Suprapubic skin (tissue), 4 donors: ENCODE results near the gene GNB1. TPM values are rescaled to one million over a fixed set of nuclear protein-coding genes. Genes with fewer than 3 reads are reported as not detected.

ENCODE experiments used
- DNase-seq, 2 donors: peaks; one replicate each; pipeline ENCODE4 v3.0.0-alpha.2; 2019; ENCODE audit warnings: low spot score in 2 of 2
- H3K27ac ChIP-seq: fragments of 200-600 bp; sonication (generic); one replicate; pipeline ENCODE4 v1.5.1; 2019
- H3K27me3 ChIP-seq: fragments of 200-600 bp; sonication (generic); one replicate; pipeline ENCODE4 v1.5.1; 2019
- H3K36me3 ChIP-seq: fragments of 200-600 bp; sonication (generic); one replicate; pipeline ENCODE4 v1.5.1; 2019
- H3K4me1 ChIP-seq: fragments of 200-600 bp; sonication (generic); one replicate; pipeline ENCODE4 v1.5.1; 2019
- H3K4me3 ChIP-seq: fragments of 200-600 bp; sonication (generic); one replicate; pipeline ENCODE4 v1.5.1; 2019; ENCODE audit warnings: mild to moderate bottlenecking
- H3K9me3 ChIP-seq: fragments of 200-600 bp; sonication (generic); one replicate; pipeline ENCODE4 v1.5.1; 2019
- CTCF ChIP-seq, 2 donors: fragments of 200-600 bp in 1 of 2; fragments of 450-650 bp in 1 of 2; sonication (generic) in 1 of 2; IDR thresholded peaks; one replicate each; pipeline ENCODE4 v1.5.1; 2016 to 2019; ENCODE audit warnings: antibody characterized with exemption in 2 of 2, mild to moderate bottlenecking in 1 of 2, moderate library complexity in 1 of 2
- EP300 ChIP-seq: sonication (generic); formaldehyde crosslinking; IDR thresholded peaks from one replicate; pipeline ENCODE4 v1.6.1; 2017; ENCODE audit warnings: antibody characterized with exemption
- POLR2A ChIP-seq, 2 donors: fragments of 450-650 bp; IDR thresholded peaks; one replicate each; pipeline ENCODE4 v1.6.1; 2017; ENCODE audit warnings: antibody characterized with exemption in 2 of 2, mild to moderate bottlenecking in 2 of 2, moderate library complexity in 2 of 2
- POLR2AphosphoS5 ChIP-seq, 3 donors: sonication (generic); formaldehyde crosslinking; IDR thresholded peaks; one replicate each; pipeline ENCODE4 v1.6.1; 2017; ENCODE audit warnings: antibody characterized with exemption in 3 of 3
- WGBS: methylation state at CpG from one replicate; pipeline ENCODE4 v1.1.5; 2018; 5-methylcytosine and 5-hydroxymethylcytosine counted together
- total RNA-seq, 4 donors: library from RNA; depleted of rRNA; stranded (reverse); fragments of >200 nt; gene quantifications; one replicate each; pipeline ENCODE4 v1.1.0, GENCODE V29; 2016

The GNB1 gene
- total RNA-seq, 4 donors from 2014 or later: 121 to 159 (median 153) TPM

- WGBS: 94% methylated on average over 5 of the region's 6 CpGs
- TF ChIP-seq POLR2AphosphoS5 (IDR thresholded peaks at IDR 0.05) (no peak), EP300 (no peak), POLR2A (IDR thresholded peaks at IDR 0.05) (no peak), CTCF (IDR thresholded peaks at IDR 0.05) (no peak)
- H3K4me1 ChIP-seq: peaks cover 30% of the 10 kb centered on the region
Observed at GRCh38 chr1:1898246-1898933, 7.5 kb upstream of the GNB1 start.

GRCh38 chr1:1895456-1896336 is 4.8 kb upstream of the GNB1 start:
- WGBS: 74% methylated on average over 10 of the region's 14 CpGs
- Histone ChIP-seq H3K27me3 (no peaks in the 10 kb centered on the region), H3K4me1 (peaks cover 49% of the 10 kb centered on the region), H3K9me3 (no peaks in the 10 kb centered on the region), H3K27ac (no peak overlapping the region), H3K4me3 (no peak overlapping the region), H3K36me3 (no peaks in the 10 kb centered on the region)
- no peak for DNase-seq
- TF ChIP-seq CTCF (IDR thresholded peaks at IDR 0.05) (no peak), EP300 (no peak), POLR2A (IDR thresholded peaks at IDR 0.05) (no peak), POLR2AphosphoS5 (IDR thresholded peaks at IDR 0.05) (no peak)

More at GRCh38 chr1:1898246-1898933, 7.5 kb upstream of the GNB1 start:
- Histone ChIP-seq H3K4me3 (no peak overlapping the region), H3K9me3 (no peaks in the 10 kb centered on the region), H3K27me3 (no peaks in the 10 kb centered on the region), H3K27ac (no peak overlapping the region), H3K36me3 (no peaks in the 10 kb centered on the region)
- no peak for DNase-seq

- Histone ChIP-seq H3K4me1 (peaks cover 49% of the 10 kb centered on the region), H3K27ac (no peak overlapping the region), H3K36me3 (no peaks in the 10 kb centered on the region), H3K9me3 (no peaks in the 10 kb centered on the region), H3K4me3 (peak overlapping the region; percentile 21), H3K27me3 (no peaks in the 10 kb centered on the region)
- TF ChIP-seq EP300: no peak
- no peak for TF ChIP-seq CTCF (IDR thresholded peaks at IDR 0.05)
- no peak for TF ChIP-seq POLR2A (IDR thresholded peaks at IDR 0.05)
- no peak for TF ChIP-seq POLR2AphosphoS5 (IDR thresholded peaks at IDR 0.05)
- no peak for DNase-seq
- 29% methylated on average over 9 of the region's 10 CpGs for WGBS
Observed at GRCh38 chr1:1895060-1895418, 4.2 kb upstream of the GNB1 start.

- 22% methylated on average over 10 of the region's 14 CpGs for WGBS
- Histone ChIP-seq H3K36me3 (no peaks in the 10 kb centered on the region), H3K27ac (no peak overlapping the region), H3K4me3 (peak overlapping the region; percentile 21), H3K9me3 (no peaks in the 10 kb centered on the region), H3K27me3 (no peaks in the 10 kb centered on the region), H3K4me1 (peaks cover 51% of the 10 kb centered on the region)
- DNase-seq: no peak
- TF ChIP-seq POLR2AphosphoS5 (IDR thresholded peaks at IDR 0.05): no peak
- no peak for TF ChIP-seq CTCF (IDR thresholded peaks at IDR 0.05)
- no peak for TF ChIP-seq POLR2A (IDR thresholded peaks at IDR 0.05)
- TF ChIP-seq EP300: no peak
Observed at GRCh38 chr1:1894354-1895059, 3.6 kb upstream of the GNB1 start.

DNA sequence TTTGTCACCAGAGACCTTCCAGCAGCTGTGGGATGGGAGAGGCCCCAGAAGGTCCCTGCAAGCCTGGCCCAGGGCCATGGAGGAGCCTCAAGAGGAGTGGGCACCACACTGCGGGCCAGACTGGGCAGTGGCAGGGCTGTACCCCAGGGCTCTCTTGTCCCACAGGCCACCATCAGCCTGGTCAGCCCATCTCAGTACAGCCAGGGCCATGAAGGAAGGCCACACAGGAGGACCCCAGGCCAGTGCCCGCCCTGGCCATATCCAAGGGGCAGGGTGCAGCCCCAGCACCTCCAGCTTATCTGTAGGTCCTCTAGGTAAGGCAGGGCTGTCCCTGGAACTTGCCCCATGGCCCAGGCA is 3.1 kb upstream of the GNB1 start:
- Histone ChIP-seq H3K4me1 (peaks cover 56% of the 10 kb centered on the region), H3K27ac (no peak overlapping the region), H3K9me3 (no peaks in the 10 kb centered on the region), H3K4me3 (no peak overlapping the region), H3K36me3 (no peaks in the 10 kb centered on the region), H3K27me3 (no peaks in the 10 kb centered on the region)
- no peak for DNase-seq
- TF ChIP-seq EP300 (no peak), CTCF (IDR thresholded peaks at IDR 0.05) (no peak), POLR2AphosphoS5 (IDR thresholded peaks at IDR 0.05) (no peak), POLR2A (IDR thresholded peaks at IDR 0.05) (no peak)
- 86% methylated on average over 1 of the region's 2 CpGs for WGBS
